Inferior parietal cortex (tissue), 1 donor: Measurements from ENCODE around the gene OR2V1.
"Not testable (repeated sequence)": the region's sequence is repeated elsewhere in the genome, so short reads cannot be mapped to it uniquely, and the experiment has no call there.

Experiments
- DNase-seq: peaks from one replicate; pipeline ENCODE4 v3.0.0-alpha.2; 2016; ENCODE audit errors: extremely low spot score

OR2V1 gene

GRCh38 chr5:181130832-181131496 is at the start of gene OR2V1:
Gene OR2V1, minus strand, starts transcription at chr5:181131169. Its CDS starts 5,865 bp downstream, at chr5:181125304.
- DNase-seq, result no peak

GRCh38 chr5:181177559-181177958 is 46.6 kb upstream of the OR2V1 start:
- DNase-seq, result not testable (repeated sequence)

GRCh38 chr5:181176254-181176952 is 45.4 kb upstream of the OR2V1 start:
- no peak for DNase-seq

GRCh38 chr5:181173420-181174342 is 42.7 kb upstream of the OR2V1 start:
- DNase-seq, result no peak

- no peak for DNase-seq
These were observed 42.1 kb upstream of the OR2V1 start for GRCh38 chr5:181173027-181173419.

- no peak for DNase-seq
These were observed 40.8 kb upstream of the OR2V1 start for GRCh38 chr5:181171782-181172181.

- DNase-seq, result no peak
These were observed 40.0 kb upstream of the OR2V1 start for GRCh38 chr5:181170996-181171395.

GRCh38 chr5:181170237-181170825 is 39.4 kb upstream of the OR2V1 start:
- DNase-seq, result no peak

GRCh38 chr5:181169459-181170236 is 38.7 kb upstream of the OR2V1 start:
- not testable (repeated sequence) for DNase-seq

- DNase-seq, result no peak
These were observed 37.7 kb upstream of the OR2V1 start for GRCh38 chr5:181168595-181169118.

- no peak for DNase-seq
These were observed 37.0 kb upstream of the OR2V1 start for GRCh38 chr5:181167814-181168488.

GRCh38 chr5:181166812-181167733 is 36.1 kb upstream of the OR2V1 start:
- DNase-seq, result no peak

GRCh38 chr5:181164076-181164952 is 33.3 kb upstream of the OR2V1 start:
- DNase-seq, result no peak

- DNase-seq, result no peak
These were observed 32.6 kb upstream of the OR2V1 start for GRCh38 chr5:181163487-181164075.

- no peak for DNase-seq
These were observed 30.7 kb upstream of the OR2V1 start for GRCh38 chr5:181161534-181162175.

GRCh38 chr5:181160755-181161533 is 30.0 kb upstream of the OR2V1 start:
- DNase-seq, result peak; percentile 63
